HCT116 (cell line): ENCODE measurements around the gene ALOXE3. TPM values are rescaled to one million over a fixed set of nuclear protein-coding genes. Genes with fewer than 3 reads are reported as not detected.

Source experiments
- ATAC-seq: fragments of 200-7000 bp; cut with Tn5 transposase; 2 replicates; pipeline ENCODE4 v1.9.1; 2020; ENCODE audit warnings: mild to moderate bottlenecking, moderate library complexity
- BruUV-seq: library from RNA; stranded (reverse); fragments of 400-500 nt; replicated peaks from 2 replicates; lab custom pipeline; 2021; lab: Mats Ljungman, UMichigan
- CTCF ChIA-PET: fragments of 300-600 bp; sonication (Branson Sonifier 250); formaldehyde crosslinking; loops from one replicate; lab custom pipeline; 2021; ENCODE audit warnings: antibody characterized with exemption; lab: Charles Lee
- POLR2A ChIA-PET: fragments of 300-600, 350-600 bp; sonication (Branson Sonifier 250); formaldehyde crosslinking; loops from one replicate; lab custom pipeline; 2021; ENCODE audit warnings: antibody characterized with exemption; lab: Charles Lee
- RAD21 ChIA-PET, 2 experiments: fragments of 300-600 bp; sonication (Branson Sonifier 250); formaldehyde crosslinking; loops; one replicate each; lab custom pipeline; 2023; ENCODE audit warnings: low total read pairs in 2 of 2; ENCODE audit not compliant: uncharacterized antibody in 2 of 2, unreplicated experiment in 2 of 2, low non-redundant PET in 1 of 2; lab: Charles Lee
- DNase-seq: peaks from one replicate; pipeline ENCODE4 v3.0.0-alpha.2; 2010; ENCODE audit warnings: low read depth, low spot score
- H2AFZ ChIP-seq: fragments of 200-600 bp; shearing (Covaris generic), sonication (generic); 2 replicates; pipeline ENCODE4 v1.6.1; 2017; ENCODE audit warnings: low read depth, mixed run types, mixed read lengths, antibody characterized with exemption, low read length; ENCODE audit not compliant: poor library complexity, severe bottlenecking
- H3K27ac ChIP-seq: 2 replicates; pipeline ENCODE4 v1.5.1; 2012; ENCODE audit warnings: low read depth, low read length
- H3K27me3 ChIP-seq: fragments of 200-600 bp; sonication (generic); 2 replicates; pipeline ENCODE4 v1.6.1; 2016; ENCODE audit warnings: mixed run types, low read length, mixed read lengths; ENCODE audit not compliant: insufficient read depth
- H3K36me3 ChIP-seq, 2 experiments: fragments of 200-500 bp in 1 of 2; fragments of 200-600 bp in 1 of 2; sonication (Bioruptor generic) in 1 of 2; sonication (generic) in 1 of 2; 2 replicates each; pipeline versions ENCODE4 v1.5.1 to v1.6.1; 2014 to 2016; ENCODE audit warnings: low read length in 2 of 2, inconsistent platforms in 1 of 2, mixed read lengths in 1 of 2, mixed run types in 1 of 2; ENCODE audit not compliant: insufficient read depth in 2 of 2, control insufficient read depth in 1 of 2
- H3K4me1 ChIP-seq, 2 experiments: fragments of 200-600 bp in 1 of 2; sonication (generic) in 1 of 2; 2 replicates each; pipeline versions ENCODE4 v1.5.1 to v1.6.1; 2012 to 2017; ENCODE audit warnings: low read length in 2 of 2, inconsistent platforms in 1 of 2, mild to moderate bottlenecking in 1 of 2, mixed read lengths in 1 of 2, mixed run types in 1 of 2, moderate library complexity in 1 of 2; ENCODE audit not compliant: insufficient read depth in 2 of 2, control insufficient read depth in 1 of 2
- H3K4me2 ChIP-seq: fragments of 200-600 bp; sonication (generic); 2 replicates; pipeline ENCODE4 v1.6.1; 2017; ENCODE audit warnings: mixed run types, low read length, mixed read lengths
- H3K4me3 ChIP-seq, 2 experiments: fragments of 200-600 bp in 1 of 2; sonication (generic) in 1 of 2; replicated peaks in 1 of 2; 2 replicates each; pipeline ENCODE4 v1.5.1; 2011 to 2016; ENCODE audit warnings: low read length in 2 of 2, control low read depth in 1 of 2, low read depth in 1 of 2, mild to moderate bottlenecking in 1 of 2, mixed read lengths in 1 of 2, mixed run types in 1 of 2
- H3K79me2 ChIP-seq: fragments of 200-600 bp; sonication (generic); 2 replicates; pipeline ENCODE4 v1.6.1; 2017; ENCODE audit warnings: mild to moderate bottlenecking, mixed run types, low read length, moderate library complexity, mixed read lengths; ENCODE audit not compliant: insufficient read depth
- H3K9ac ChIP-seq: fragments of 200-600 bp; sonication (generic); 2 replicates; pipeline ENCODE4 v1.6.1; 2016; ENCODE audit warnings: low read length, mixed read lengths
- H3K9me2 ChIP-seq: fragments of 200-600 bp; sonication (generic), shearing (Covaris generic); 2 replicates; pipeline ENCODE4 v1.6.1; 2017; ENCODE audit warnings: mixed run types, mild to moderate bottlenecking, moderate library complexity; ENCODE audit not compliant: insufficient read depth
- H3K9me3 ChIP-seq, 2 experiments: fragments of 200-500 bp in 1 of 2; fragments of 200-600 bp in 1 of 2; sonication (Bioruptor generic) in 1 of 2; sonication (generic) in 1 of 2; 2 replicates each; pipeline ENCODE4 v1.6.1; 2014 to 2017; ENCODE audit warnings: low read length in 2 of 2, mixed read lengths in 2 of 2, inconsistent platforms in 1 of 2, low read depth in 1 of 2, mild to moderate bottlenecking in 1 of 2, mixed run types in 1 of 2, moderate library complexity in 1 of 2; ENCODE audit not compliant: control insufficient read depth in 1 of 2, insufficient read depth in 1 of 2
- H4K20me1 ChIP-seq: fragments of 200-600 bp; sonication (generic), shearing (Covaris generic); 2 replicates; pipeline ENCODE4 v1.6.1; 2017; ENCODE audit warnings: mixed run types, mild to moderate bottlenecking, moderate library complexity; ENCODE audit not compliant: insufficient read depth
- CTCF ChIP-seq, 3 experiments: fragments of 200-600 bp in 1 of 3; sonication (generic) in 1 of 3; IDR thresholded peaks in 2 of 3; conservative IDR thresholded peaks in 1 of 3; 2 replicates each; pipeline ENCODE4 v1.5.1; 2012 to 2017; ENCODE audit warnings: low read depth in 2 of 3, low read length in 2 of 3, antibody characterized with exemption in 1 of 3, borderline replicate concordance in 1 of 3, control low read depth in 1 of 3, mild to moderate bottlenecking in 1 of 3, mixed read lengths in 1 of 3, mixed run types in 1 of 3, moderate library complexity in 1 of 3; ENCODE audit not compliant: insufficient read depth in 1 of 3
- EZH2phosphoT487 ChIP-seq: fragments of 200-600 bp; IDR thresholded peaks from 2 replicates; pipeline ENCODE4 v1.6.1; 2018; ENCODE audit warnings: antibody characterized with exemption, borderline replicate concordance
- intact Hi-C: fragments of 100-400 bp; cut with micrococcal nuclease; formaldehyde crosslinking; loops from 2 replicates; pipeline ENCODE4 v1.10.0; 2022
- total RNA-seq: library from RNA; stranded (reverse); gene quantifications from one replicate; pipeline ENCODE4 v1.2.1, GENCODE V29; 2021; ENCODE audit not compliant: unreplicated experiment

ALOXE3 gene
- total RNA-seq, 1 experiment from 2014 or later = 3.5 TPM

DNA sequence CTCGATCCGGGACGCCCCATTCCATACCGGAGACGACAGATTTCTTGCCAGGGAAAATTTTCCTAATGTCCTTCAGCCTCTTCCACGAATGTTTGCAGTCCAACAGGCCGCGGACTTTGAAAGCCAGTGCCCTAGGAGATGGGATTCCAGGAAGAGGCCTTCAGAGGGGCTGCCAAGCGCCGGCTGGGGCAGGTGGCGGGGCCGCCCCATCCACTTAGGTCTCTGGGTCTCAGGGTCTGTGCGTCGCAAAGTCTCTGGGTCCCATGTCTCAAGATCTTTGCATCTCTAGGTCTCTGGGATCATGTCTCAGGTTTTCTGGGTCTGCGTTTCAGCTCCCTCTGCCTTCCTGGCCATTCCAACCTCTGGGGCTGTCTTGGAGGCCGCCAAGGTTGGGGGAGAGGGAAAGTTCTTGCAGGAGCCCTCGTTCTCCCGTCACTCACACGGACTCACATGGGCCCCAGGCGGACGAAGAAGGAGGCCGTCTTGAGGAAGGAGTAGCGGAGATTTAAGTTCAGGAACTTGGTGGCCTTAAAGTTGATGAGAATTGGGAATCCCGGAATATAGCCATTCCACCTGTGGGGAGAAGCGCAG lies 38.0 kb downstream of the ALOXE3 start:
- no TSS peak for BruUV-seq
- H3K4me2 ChIP-seq = peak overlapping the region; percentile 96
- POLR2A ChIA-PET = no interaction called here
- peaks cover 4% of the 10 kb centered on the region; the same call in 1 of the 2 replicates for H3K79me2 ChIP-seq
- DNase-seq (no peak), ATAC-seq (no peak)
- H2AFZ ChIP-seq = no peak overlapping the region
- H3K9ac ChIP-seq = peak overlapping the region; percentile 75
- intact Hi-C loops = no loop called here
- H3K27ac ChIP-seq = peak overlapping the region; percentile 79; the same call in 1 of the 2 replicates
- TF ChIP-seq CTCF (IDR thresholded peaks at IDR 0.05 in 2 of 3, conservative IDR thresholded peaks at IDR 0.05 in 1 of 3; ENCODE audit: borderline replicate concordance in 1 of 3, insufficient read depth in 1 of 3, low read depth in 2 of 3, low read length in 2 of 3) = 0 out of 6 replicates have a peak, but pooled peaks of 1 of the 3 experiments have one; percentile 5
- no peak for TF ChIP-seq EZH2phosphoT487
- CTCF ChIA-PET = interaction anchor here (0.6 to 1.6 kb wide), 5 partner anchors 13 to 149 kb away, joined by 3 to 10 read pairs (median 3); partner anchors contain the start of gene AURKB
- no peaks in the 10 kb centered on the region for H3K9me3 ChIP-seq
- RAD21 ChIA-PET = no interaction called here
- peaks cover 2 to 25% of the 10 kb centered on the region in 2 experiments; a peak in 3 of 4 replicates for H3K4me1 ChIP-seq
- H3K9me2 ChIP-seq = no peaks in the 10 kb centered on the region
- H3K4me3 ChIP-seq = peak overlapping the region; percentile 68 to 81
- no peaks in the 10 kb centered on the region for H3K27me3 ChIP-seq
- no peaks in the 10 kb centered on the region for H3K36me3 ChIP-seq
- no peaks in the 10 kb centered on the region for H4K20me1 ChIP-seq
